Activated naive CD4-positive, alpha-beta T cell (primary cell): ENCODE data around the gene PSTPIP1.
A peak's percentile ranks its signal among the peaks of the same experiment; 100 is the strongest.

Source experiments
- DNase-seq, 4 experiments: peaks; one replicate each; lab custom pipeline; 2025; lab: John Stamatoyannopoulos, UW

Gene PSTPIP1

GRCh38 chr15:77018796-77019505 lies 24.0 kb downstream of the PSTPIP1 start:
- DNase-seq = no peak

GRCh38 chr15:77019521-77020331 lies 24.8 kb downstream of the PSTPIP1 start:
- DNase-seq = no peak

GRCh38 chr15:77020348-77021087 lies 25.6 kb downstream of the PSTPIP1 start:
- no peak for DNase-seq

- DNase-seq = no peak
Measured at GRCh38 chr15:77021088-77021481, 26.2 kb downstream of the PSTPIP1 start.

GRCh38 chr15:77021803-77022381 lies 27.0 kb downstream of the PSTPIP1 start:
- DNase-seq = no peak

GRCh38 chr15:77022646-77023575 lies 28.0 kb downstream of the PSTPIP1 start:
- no peak for DNase-seq

GRCh38 chr15:77023576-77024272 lies 28.8 kb downstream of the PSTPIP1 start:
- DNase-seq = no peak

- DNase-seq = peak; percentile 27 to 63 (median 39)
Measured at GRCh38 chr15:77024273-77025082, 29.6 kb downstream of the PSTPIP1 start.

- no peak for DNase-seq
Measured at GRCh38 chr15:77025083-77025901, 30.4 kb downstream of the PSTPIP1 start.

GRCh38 chr15:77025941-77026411 lies 31.1 kb downstream of the PSTPIP1 start:
- no peak for DNase-seq

GRCh38 chr15:77026501-77027110 lies 31.7 kb downstream of the PSTPIP1 start:
- DNase-seq = no peak

GRCh38 chr15:77027111-77027696 lies 32.3 kb downstream of the PSTPIP1 start:
- no peak for DNase-seq

- DNase-seq = no peak
Measured at GRCh38 chr15:77027697-77028450, 32.9 kb downstream of the PSTPIP1 start.

GRCh38 chr15:77028451-77029165 lies 33.7 kb downstream of the PSTPIP1 start:
- DNase-seq = no peak

- no peak for DNase-seq
Measured at GRCh38 chr15:77029166-77030047, 34.5 kb downstream of the PSTPIP1 start.
